ENCODE data around the gene ZNF521.

Gene ZNF521

DNA sequence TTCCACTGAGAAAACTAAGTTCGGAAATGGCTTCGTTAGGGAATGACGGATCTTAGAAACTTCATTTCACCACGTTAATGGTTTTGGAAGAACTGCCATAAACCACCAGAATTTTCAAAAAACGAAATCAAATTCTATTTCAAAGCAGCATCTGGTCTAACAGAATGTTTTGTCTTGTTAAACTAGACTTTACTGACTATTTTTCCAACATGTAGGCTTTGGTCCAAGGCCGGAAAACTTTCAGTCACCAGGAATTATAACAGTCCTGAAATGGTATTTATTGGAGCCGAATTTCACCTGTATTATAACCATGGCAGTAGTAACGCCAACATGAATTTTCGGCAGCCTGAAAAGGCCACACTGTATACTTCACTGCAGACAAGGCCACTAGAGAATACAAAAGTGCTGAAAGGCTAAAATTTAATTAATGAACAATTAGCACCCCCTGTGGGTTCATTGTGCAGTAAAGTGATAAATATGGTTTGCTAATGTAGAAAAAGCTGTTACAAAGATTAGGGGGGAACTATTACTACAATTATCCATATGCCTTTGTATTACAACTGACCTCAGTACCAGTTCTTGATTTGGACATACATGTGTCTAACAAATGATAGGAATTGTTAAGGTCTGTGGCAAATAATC, 116.4 kb downstream of the ZNF521 start:
- H3K4me3 ChIP-seq (ENCODE audit: low read depth, low read length), result no peak overlapping the region
- DNase-seq, result no peak

DNA sequence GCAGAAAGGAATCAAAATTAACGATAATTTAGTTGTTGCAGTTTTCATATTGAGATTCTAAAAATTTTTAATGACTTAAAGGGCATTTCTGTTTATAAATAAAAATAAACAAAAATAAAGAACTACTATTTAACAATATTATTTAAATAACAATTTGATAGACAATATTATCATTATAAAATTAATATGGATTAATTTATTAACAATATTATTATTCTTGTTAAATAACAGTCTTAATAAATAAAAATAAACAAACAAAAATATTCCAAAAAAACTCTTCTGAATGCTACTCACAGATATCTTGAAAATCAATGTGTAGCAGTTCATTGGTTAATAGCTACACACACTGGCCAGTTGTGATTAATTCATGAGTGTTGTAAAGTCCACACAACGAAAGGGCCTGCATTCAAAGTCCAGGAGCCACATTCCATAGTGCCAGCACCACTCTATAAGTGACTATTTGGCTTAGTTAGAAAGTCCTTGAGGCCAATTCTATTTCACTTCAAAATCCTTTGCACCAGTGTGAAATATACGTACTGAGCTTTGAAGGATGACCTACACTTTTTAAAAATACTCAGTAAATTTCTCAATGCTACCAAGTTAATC, 117.1 kb downstream of the ZNF521 start:
- H3K27me3 ChIP-seq, result no peaks in the 10 kb centered on the region

More for the DNA sequence above, 116.4 kb downstream of the ZNF521 start:
- H3K9me3 ChIP-seq, result no peaks in the 10 kb centered on the region
- no peaks in the 10 kb centered on the region for H3K36me3 ChIP-seq
- no peaks in the 10 kb centered on the region for H3K27me3 ChIP-seq
- TF ChIP-seq, protein P1, sequence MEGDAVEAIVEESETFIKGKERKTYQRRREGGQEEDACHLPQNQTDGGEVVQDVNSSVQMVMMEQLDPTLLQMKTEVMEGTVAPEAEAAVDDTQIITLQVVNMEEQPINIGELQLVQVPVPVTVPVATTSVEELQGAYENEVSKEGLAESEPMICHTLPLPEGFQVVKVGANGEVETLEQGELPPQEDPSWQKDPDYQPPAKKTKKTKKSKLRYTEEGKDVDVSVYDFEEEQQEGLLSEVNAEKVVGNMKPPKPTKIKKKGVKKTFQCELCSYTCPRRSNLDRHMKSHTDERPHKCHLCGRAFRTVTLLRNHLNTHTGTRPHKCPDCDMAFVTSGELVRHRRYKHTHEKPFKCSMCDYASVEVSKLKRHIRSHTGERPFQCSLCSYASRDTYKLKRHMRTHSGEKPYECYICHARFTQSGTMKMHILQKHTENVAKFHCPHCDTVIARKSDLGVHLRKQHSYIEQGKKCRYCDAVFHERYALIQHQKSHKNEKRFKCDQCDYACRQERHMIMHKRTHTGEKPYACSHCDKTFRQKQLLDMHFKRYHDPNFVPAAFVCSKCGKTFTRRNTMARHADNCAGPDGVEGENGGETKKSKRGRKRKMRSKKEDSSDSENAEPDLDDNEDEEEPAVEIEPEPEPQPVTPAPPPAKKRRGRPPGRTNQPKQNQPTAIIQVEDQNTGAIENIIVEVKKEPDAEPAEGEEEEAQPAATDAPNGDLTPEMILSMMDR (IDR thresholded peaks at IDR 0.05; ENCODE audit: low read depth, low read length), result no peak
- H3K4me1 ChIP-seq, result no peaks in the 10 kb centered on the region

DNA sequence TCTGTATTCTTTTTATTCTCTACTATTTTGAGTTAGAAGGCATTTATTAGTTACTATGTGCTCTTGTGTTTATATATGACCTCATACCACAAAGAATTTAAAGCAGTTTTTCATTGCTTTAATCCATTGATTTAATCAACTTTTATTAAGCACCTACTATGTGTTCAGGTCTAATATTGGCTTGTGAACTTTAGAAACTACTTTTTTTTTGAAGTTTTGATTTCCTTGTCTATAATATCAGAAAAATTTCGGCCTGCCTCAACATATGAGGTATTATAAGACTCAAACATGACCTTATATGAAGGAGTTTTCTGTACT, 117.7 kb downstream of the ZNF521 start:
- H3K9me3 ChIP-seq, result no peaks in the 10 kb centered on the region
- H3K36me3 ChIP-seq, result no peaks in the 10 kb centered on the region
- H3K27me3 ChIP-seq, result no peaks in the 10 kb centered on the region
- TF ChIP-seq, protein P1 (IDR thresholded peaks at IDR 0.05; ENCODE audit: low read depth, low read length), result no peak
- H3K4me3 ChIP-seq (ENCODE audit: low read depth, low read length), result no peak overlapping the region
- H3K4me1 ChIP-seq, result no peaks in the 10 kb centered on the region
- no peak for DNase-seq

More for the DNA sequence above, 117.1 kb downstream of the ZNF521 start:
- TF ChIP-seq, protein P1 (IDR thresholded peaks at IDR 0.05; ENCODE audit: low read depth, low read length), result no peak
- no peak overlapping the region for H3K4me3 ChIP-seq (ENCODE audit: low read depth, low read length)
- no peaks in the 10 kb centered on the region for H3K36me3 ChIP-seq
- DNase-seq, result no peak
- no peaks in the 10 kb centered on the region for H3K9me3 ChIP-seq
- H3K4me1 ChIP-seq, result no peaks in the 10 kb centered on the region

DNA sequence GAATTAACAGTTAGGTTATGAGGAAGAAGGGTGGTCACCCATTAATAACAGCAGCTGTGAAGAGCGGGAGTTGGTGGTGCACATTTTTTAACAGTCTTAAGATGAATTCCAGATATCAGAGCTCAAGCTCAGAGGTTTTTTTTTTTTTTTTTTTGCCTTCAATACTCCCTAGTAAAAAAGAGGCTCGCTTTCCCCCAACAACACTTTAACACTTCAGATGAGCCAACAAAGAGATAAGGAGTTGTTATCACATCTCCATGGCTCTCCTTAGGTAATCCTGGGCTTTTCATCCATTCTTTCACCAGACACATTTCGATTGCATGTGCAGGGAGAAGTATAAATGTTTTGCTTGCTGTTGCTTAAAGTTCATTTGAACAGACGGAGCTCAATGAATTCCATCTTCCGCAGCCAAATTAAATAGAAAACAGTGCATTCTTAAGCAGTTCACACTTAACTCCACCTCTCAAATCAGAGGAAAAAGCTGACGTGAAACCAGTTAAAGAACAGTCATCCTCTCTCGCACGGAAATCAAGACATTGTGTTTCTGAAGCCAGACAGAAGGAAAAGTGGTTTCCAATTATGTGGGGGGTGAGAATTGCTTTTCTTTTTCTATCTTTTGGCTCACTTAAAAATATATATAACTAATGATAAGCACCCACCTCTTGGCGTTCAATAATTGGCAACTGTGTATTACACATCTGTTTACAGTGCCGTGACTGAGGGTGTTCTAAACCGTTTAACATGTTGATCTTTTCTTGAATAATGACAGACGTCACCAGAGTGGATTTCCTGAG, 118.2 kb downstream of the ZNF521 start:
- Histone ChIP-seq H3K4me1 (no peaks in the 10 kb centered on the region), H3K27me3 (no peaks in the 10 kb centered on the region), H3K36me3 (no peaks in the 10 kb centered on the region), H3K4me3 (ENCODE audit: low read depth, low read length) (no peak overlapping the region), H3K9me3 (no peaks in the 10 kb centered on the region)
- TF ChIP-seq, protein P1 (IDR thresholded peaks at IDR 0.05; ENCODE audit: low read depth, low read length), result no peak
- no peak for DNase-seq

DNA sequence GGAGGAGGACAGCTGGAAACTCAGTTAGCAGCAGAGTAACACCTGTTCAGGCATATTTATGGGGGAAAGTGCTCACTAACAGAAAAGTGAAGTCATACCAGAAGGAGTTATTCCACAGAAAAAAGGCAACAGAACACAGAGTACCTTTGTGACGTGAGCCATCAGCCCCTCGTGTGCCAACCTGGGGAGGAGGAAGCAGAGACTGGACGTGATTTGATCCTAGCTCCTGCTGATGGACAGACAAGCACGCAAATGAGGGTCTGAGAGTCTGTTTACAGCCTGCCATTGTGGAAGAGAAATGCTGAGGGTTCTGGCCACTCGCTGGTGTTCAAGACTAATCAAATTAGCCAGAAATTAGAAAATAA, 120.7 kb downstream of the ZNF521 start:
- Histone ChIP-seq H3K27me3 (no peaks in the 10 kb centered on the region), H3K4me1 (no peaks in the 10 kb centered on the region), H3K36me3 (no peaks in the 10 kb centered on the region), H3K9me3 (no peaks in the 10 kb centered on the region), H3K4me3 (ENCODE audit: low read depth, low read length) (no peak overlapping the region)
- DNase-seq, result no peak
- TF ChIP-seq, protein P1 (IDR thresholded peaks at IDR 0.05; ENCODE audit: low read depth, low read length), result no peak

Data from BE2C (cell line).